DND-41 (cell line): ENCODE data around the gene ZNF326.

ENCODE experiments used
- CTCF ChIP-seq: IDR thresholded peaks from 2 replicates; pipeline ENCODE4 v1.5.1; 2012; ENCODE audit warnings: borderline replicate concordance, low read length, moderate library complexity, mild to moderate bottlenecking; ENCODE audit not compliant: poor library complexity, severe bottlenecking; ENCODE audit errors: extremely low read depth
- EZH2 ChIP-seq: IDR thresholded peaks from 3 replicates; pipeline ENCODE4 v1.6.1; 2012; ENCODE audit warnings: borderline replicate concordance, low read depth, mild to moderate bottlenecking, moderate library complexity, low read length, inconsistent platforms; ENCODE audit not compliant: severe bottlenecking

DNA sequence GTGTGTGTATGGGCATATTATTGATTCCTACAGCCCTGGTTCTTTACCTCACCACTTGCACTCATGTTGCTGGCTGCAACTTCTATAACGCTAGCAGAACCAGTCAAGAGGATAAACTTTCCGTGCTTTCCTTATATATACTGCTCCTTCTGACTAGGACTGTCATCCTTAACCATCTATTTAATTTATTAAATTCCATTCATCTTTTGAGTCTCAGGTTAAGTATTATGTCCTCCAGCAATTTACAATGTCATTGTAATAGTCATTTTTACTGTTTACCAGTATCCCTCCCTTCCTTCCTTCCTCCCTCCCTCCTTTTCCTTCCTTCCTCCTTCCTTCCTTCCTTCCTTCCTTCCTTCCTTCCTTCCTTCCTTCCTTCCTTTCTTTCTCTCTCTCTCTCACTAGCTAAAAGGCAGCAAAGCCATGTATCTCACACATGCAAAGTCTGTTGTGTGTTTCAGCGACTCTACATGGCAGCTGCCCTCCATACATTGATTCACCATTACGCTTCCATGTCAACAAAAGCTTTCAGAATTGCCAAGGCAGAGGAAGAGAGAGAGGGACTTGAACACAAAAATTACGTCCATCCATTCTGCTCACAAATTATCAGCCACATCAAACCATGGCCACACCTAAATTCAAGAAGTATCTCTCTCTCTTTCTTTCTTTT, 73.8 kb downstream of the ZNF326 start:
- no peak for TF ChIP-seq CTCF
- TF ChIP-seq EZH2 = no peak
